ENCODE data around the gene HDAC4.

DNA sequence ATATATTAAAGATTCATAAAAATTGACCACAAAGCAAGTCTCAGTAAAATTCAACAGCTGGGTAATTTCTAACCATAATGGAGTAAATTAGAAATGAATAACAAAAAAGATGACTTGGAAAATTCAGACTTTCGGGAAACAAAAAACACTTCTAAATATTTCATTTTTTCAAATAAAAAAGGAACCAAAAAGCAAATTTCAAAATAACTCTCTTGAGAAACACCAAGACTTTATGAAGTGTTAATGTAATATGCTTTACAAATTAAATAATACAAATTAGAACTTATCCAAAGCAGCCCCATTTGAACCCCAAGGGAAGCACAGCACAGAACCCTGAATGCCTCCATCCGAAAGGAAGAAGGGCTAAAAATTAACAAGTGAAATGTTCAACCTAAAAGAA, 175.9 kb downstream of the HDAC4 start:
- no peak for TF ChIP-seq POLR2A (IDR thresholded peaks at IDR 0.05)
- TF ChIP-seq, protein P1, sequence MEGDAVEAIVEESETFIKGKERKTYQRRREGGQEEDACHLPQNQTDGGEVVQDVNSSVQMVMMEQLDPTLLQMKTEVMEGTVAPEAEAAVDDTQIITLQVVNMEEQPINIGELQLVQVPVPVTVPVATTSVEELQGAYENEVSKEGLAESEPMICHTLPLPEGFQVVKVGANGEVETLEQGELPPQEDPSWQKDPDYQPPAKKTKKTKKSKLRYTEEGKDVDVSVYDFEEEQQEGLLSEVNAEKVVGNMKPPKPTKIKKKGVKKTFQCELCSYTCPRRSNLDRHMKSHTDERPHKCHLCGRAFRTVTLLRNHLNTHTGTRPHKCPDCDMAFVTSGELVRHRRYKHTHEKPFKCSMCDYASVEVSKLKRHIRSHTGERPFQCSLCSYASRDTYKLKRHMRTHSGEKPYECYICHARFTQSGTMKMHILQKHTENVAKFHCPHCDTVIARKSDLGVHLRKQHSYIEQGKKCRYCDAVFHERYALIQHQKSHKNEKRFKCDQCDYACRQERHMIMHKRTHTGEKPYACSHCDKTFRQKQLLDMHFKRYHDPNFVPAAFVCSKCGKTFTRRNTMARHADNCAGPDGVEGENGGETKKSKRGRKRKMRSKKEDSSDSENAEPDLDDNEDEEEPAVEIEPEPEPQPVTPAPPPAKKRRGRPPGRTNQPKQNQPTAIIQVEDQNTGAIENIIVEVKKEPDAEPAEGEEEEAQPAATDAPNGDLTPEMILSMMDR (IDR thresholded peaks at IDR 0.05), result no peak
